Measurements from ENCODE around the gene SUMF1. TPM values are rescaled to one million over a fixed set of nuclear protein-coding genes. Genes with fewer than 3 reads are reported as not detected.

Gene SUMF1
- total and polyA plus RNA-seq, 4 donors = 23.3 to 35.8 (median 28.4) TPM

GRCh38 chr3:4509043-4509442 lies 42.0 kb upstream of the SUMF1 start:
- H3K36me3 ChIP-seq (ENCODE audit: control insufficient read depth in 1 of 2, insufficient read depth in 2 of 2, low read length in 1 of 2) = peaks cover 0 to 2% of the 10 kb centered on the region in 2 donors
- no peaks in the 10 kb centered on the region for H3K27me3 ChIP-seq (ENCODE audit: control insufficient read depth in 1 of 2, insufficient read depth in 2 of 2, low read length in 1 of 2)
- no peak overlapping the region for H3K27ac ChIP-seq (ENCODE audit: low read depth in 1 of 2, low read length in 2 of 2)
- no peaks in the 10 kb centered on the region for H3K9me3 ChIP-seq (ENCODE audit: control insufficient read depth, low read length)
- H3K4me1 ChIP-seq (ENCODE audit: control insufficient read depth in 1 of 2, insufficient read depth in 2 of 2, low read length in 2 of 2) = peaks cover 4 to 9% of the 10 kb centered on the region in 2 donors
- intact Hi-C loops (cut with DNase I) = no loop called here
- no peak overlapping the region for H3K4me3 ChIP-seq (ENCODE audit: low read length in 2 of 2)
- ATAC-seq (ENCODE audit: low FRiP score) (no peak), DNase-seq (no peak)

GRCh38 chr3:4508048-4508981 lies 41.2 kb upstream of the SUMF1 start:
- H3K4me1 ChIP-seq (ENCODE audit: control insufficient read depth in 1 of 2, insufficient read depth in 2 of 2, low read length in 2 of 2) = peaks cover 4 to 8% of the 10 kb centered on the region in 2 donors
- intact Hi-C loops (cut with DNase I) = no loop called here
- no peak overlapping the region for H3K4me3 ChIP-seq (ENCODE audit: low read length in 2 of 2)
- H3K27me3 ChIP-seq (ENCODE audit: control insufficient read depth in 1 of 2, insufficient read depth in 2 of 2, low read length in 1 of 2) = no peaks in the 10 kb centered on the region
- ATAC-seq (ENCODE audit: low FRiP score) = no peak
- 63 to 69% methylated on average over 8 of the region's 8 CpGs for WGBS, 2 donors
- DNase-seq = no peak
- peaks cover 0 to 2% of the 10 kb centered on the region in 2 donors for H3K36me3 ChIP-seq (ENCODE audit: control insufficient read depth in 1 of 2, insufficient read depth in 2 of 2, low read length in 1 of 2)
- no peaks in the 10 kb centered on the region for H3K9me3 ChIP-seq (ENCODE audit: control insufficient read depth, low read length)
- no peak overlapping the region for H3K27ac ChIP-seq (ENCODE audit: low read depth in 1 of 2, low read length in 2 of 2)

DNA sequence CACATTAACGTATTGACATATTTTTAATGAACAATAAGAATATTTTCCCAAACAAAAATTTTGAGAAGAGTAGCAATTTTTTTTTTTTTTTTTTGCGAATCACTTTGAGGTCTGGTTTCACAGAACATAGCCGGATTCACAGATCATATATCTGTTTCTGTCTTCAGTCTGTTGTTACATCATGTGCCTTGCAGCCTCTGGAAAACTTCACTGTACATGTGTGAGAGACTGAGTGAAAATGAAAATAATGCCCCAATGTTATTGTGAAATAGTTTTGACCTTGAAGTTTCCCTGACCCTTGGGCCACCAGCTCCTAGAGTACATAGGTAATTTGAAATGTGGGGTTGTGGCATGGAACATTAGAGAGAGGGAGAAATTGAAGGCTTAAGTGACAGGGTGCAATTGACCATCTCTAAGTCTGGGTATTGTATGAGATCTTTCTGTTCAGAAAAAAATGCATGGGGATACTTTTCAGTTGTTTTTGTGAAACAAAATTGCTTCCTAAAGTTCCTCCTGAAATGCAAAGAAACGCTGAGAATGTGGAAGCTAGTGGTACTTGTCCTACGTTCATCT lies 40.0 kb upstream of the SUMF1 start:
- Histone ChIP-seq H3K27ac (ENCODE audit: low read depth in 1 of 2, low read length in 2 of 2) (no peak overlapping the region), H3K9me3 (ENCODE audit: control insufficient read depth, low read length) (no peaks in the 10 kb centered on the region), H3K27me3 (ENCODE audit: control insufficient read depth in 1 of 2, insufficient read depth in 2 of 2, low read length in 1 of 2) (no peaks in the 10 kb centered on the region), H3K4me3 (ENCODE audit: low read length in 2 of 2) (no peak overlapping the region), H3K4me1 (ENCODE audit: control insufficient read depth in 1 of 2, insufficient read depth in 2 of 2, low read length in 2 of 2) (peaks cover 4 to 8% of the 10 kb centered on the region in 2 donors), H3K36me3 (ENCODE audit: control insufficient read depth in 1 of 2, insufficient read depth in 2 of 2, low read length in 1 of 2) (peaks cover 0 to 2% of the 10 kb centered on the region in 2 donors)
- intact Hi-C loops (cut with DNase I) = no loop called here
- WGBS, 2 donors = 53 to 60% methylated on average over 5 of the region's 5 CpGs
- no peak for ATAC-seq (ENCODE audit: low FRiP score)
- no peak for DNase-seq

- Histone ChIP-seq H3K27me3 (ENCODE audit: control insufficient read depth in 1 of 2, insufficient read depth in 2 of 2, low read length in 1 of 2) (no peaks in the 10 kb centered on the region), H3K9me3 (ENCODE audit: control insufficient read depth, low read length) (no peaks in the 10 kb centered on the region), H3K4me3 (ENCODE audit: low read length in 2 of 2) (no peak overlapping the region), H3K36me3 (ENCODE audit: control insufficient read depth in 1 of 2, insufficient read depth in 2 of 2, low read length in 1 of 2) (peaks cover 0 to 2% of the 10 kb centered on the region in 2 donors), H3K4me1 (ENCODE audit: control insufficient read depth in 1 of 2, insufficient read depth in 2 of 2, low read length in 2 of 2) (peaks cover 4 to 8% of the 10 kb centered on the region in 2 donors), H3K27ac (ENCODE audit: low read depth in 1 of 2, low read length in 2 of 2) (no peak overlapping the region)
- no peak for ATAC-seq (ENCODE audit: low FRiP score)
- intact Hi-C loops (cut with DNase I) = no loop called here
- no peak for DNase-seq
- WGBS, 2 donors = 87 to 89% methylated on average over 2 of the region's 2 CpGs
These were observed 39.5 kb upstream of the SUMF1 start for GRCh38 chr3:4506559-4507023.

DNA sequence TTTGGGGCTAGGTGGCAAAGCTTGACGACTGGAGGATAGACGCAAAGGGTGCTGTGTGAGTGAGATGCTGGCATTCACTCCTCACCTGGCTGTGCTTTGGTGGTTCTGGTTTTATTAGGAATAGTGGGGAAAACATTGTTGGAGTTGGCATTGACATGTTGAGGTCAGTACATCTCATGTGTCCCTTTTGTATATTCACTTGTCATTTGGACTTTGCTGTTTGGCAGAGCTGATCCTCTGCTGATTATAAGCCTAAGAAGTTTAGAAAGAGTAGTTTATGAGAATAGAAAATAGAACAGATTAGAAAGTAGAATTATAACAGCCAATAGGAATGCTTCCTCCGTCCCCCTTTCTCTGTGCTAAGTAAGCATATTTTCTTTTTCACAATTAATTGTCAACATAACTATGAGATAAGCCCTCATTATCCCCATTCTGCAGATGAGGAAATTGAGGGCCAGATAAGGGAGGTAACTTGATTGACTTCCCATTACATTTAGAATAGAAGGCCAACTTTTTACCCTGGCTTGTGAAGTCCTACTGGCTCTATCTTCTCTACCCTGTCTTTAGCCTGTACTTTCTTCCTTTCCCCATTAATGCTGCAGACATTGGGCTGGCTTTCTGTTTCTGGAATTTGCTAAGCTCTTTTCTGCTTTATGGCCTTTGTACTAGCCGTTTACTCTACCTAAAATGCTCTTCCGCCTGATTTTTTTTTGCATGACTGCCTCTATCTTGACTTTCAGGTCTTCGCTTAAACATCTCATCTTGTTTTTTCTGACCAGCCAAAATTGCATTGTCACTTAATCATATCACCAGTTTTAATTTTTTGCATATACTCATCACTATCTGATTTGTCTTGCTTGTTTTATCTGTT lies 38.9 kb upstream of the SUMF1 start:
- peak overlapping the region; percentile 39 to 97 for H3K27ac ChIP-seq (ENCODE audit: low read depth in 1 of 2, low read length in 2 of 2)
- DNase-seq (no peak), ATAC-seq (ENCODE audit: low FRiP score) (no peak)
- no peaks in the 10 kb centered on the region for H3K9me3 ChIP-seq (ENCODE audit: control insufficient read depth, low read length)
- intact Hi-C loops (cut with DNase I) = no loop called here
- peaks cover 4 to 8% of the 10 kb centered on the region in 2 donors for H3K4me1 ChIP-seq (ENCODE audit: control insufficient read depth in 1 of 2, insufficient read depth in 2 of 2, low read length in 2 of 2)
- no peaks in the 10 kb centered on the region for H3K27me3 ChIP-seq (ENCODE audit: control insufficient read depth in 1 of 2, insufficient read depth in 2 of 2, low read length in 1 of 2)
- H3K4me3 ChIP-seq (ENCODE audit: low read length in 2 of 2) = no peak overlapping the region
- peaks cover 0 to 5% of the 10 kb centered on the region in 2 donors for H3K36me3 ChIP-seq (ENCODE audit: control insufficient read depth in 1 of 2, insufficient read depth in 2 of 2, low read length in 1 of 2)
- 70 to 72% methylated on average over 6 of the region's 6 CpGs for WGBS, 2 donors

DNA sequence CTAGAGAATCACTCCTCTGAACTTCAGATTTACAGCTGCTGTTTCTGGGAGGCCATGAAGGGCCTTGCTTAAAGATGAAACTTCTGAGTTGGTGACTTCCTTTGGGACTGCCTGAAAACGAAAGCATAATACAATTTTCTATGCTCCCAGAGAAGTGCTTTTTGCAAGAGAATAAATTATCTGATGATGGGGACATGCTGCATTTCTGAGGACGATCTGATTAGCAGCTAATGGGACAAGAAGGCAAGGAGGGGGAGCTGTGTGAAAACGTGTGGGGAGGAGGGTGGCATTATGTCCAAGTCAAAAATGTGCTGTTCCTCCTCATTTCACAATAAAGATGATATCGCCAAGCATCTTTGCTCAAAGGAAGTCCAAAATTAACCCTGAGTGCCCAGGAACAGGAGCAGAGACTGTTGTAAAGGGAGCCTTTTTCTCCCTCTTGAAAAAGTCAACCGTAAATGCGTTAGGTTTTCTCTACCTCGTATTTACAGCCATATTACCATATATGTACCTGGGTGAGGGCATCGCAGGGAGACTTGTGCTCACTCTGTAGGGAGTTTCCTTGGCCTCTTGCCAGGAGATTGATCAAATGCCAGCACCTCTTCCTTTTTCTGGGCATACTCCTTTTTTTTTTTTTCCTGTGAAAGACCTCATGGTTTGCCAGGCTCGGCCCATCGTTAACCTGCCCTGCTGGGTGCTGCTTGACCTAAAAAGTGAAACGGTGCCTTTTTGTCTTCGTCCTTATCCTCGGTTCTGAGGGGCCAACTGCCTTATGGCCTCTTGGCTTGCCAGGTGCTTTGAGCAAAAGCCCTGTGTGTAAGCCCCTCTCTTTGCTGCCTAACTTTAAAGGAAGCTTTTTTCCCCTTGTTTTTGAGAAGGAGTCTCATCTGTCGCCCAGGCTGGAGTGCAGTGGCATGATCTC lies 37.5 kb upstream of the SUMF1 start:
- no peak for DNase-seq

GRCh38 chr3:4503050-4503449 lies 36.0 kb upstream of the SUMF1 start:
- peaks cover 0 to 3% of the 10 kb centered on the region in 2 donors for H3K36me3 ChIP-seq (ENCODE audit: control insufficient read depth in 1 of 2, insufficient read depth in 2 of 2, low read length in 1 of 2)
- intact Hi-C loops (cut with DNase I) = no loop called here
- DNase-seq = no peak
- H3K9me3 ChIP-seq (ENCODE audit: control insufficient read depth, low read length) = no peaks in the 10 kb centered on the region
- 70 to 80% methylated on average over 5 of the region's 5 CpGs for WGBS, 2 donors
- H3K4me3 ChIP-seq (ENCODE audit: low read length in 2 of 2) = no peak overlapping the region
- no peak overlapping the region for H3K27ac ChIP-seq (ENCODE audit: low read depth in 1 of 2, low read length in 2 of 2)
- ATAC-seq (ENCODE audit: low FRiP score) = no peak
- no peaks in the 10 kb centered on the region for H3K27me3 ChIP-seq (ENCODE audit: control insufficient read depth in 1 of 2, insufficient read depth in 2 of 2, low read length in 1 of 2)
- peaks cover 4 to 8% of the 10 kb centered on the region in 2 donors for H3K4me1 ChIP-seq (ENCODE audit: control insufficient read depth in 1 of 2, insufficient read depth in 2 of 2, low read length in 2 of 2)

More for the DNA sequence above, 37.5 kb upstream of the SUMF1 start:
- Histone ChIP-seq H3K4me1 (ENCODE audit: control insufficient read depth in 1 of 2, insufficient read depth in 2 of 2, low read length in 2 of 2) (peaks cover 4 to 8% of the 10 kb centered on the region in 2 donors), H3K36me3 (ENCODE audit: control insufficient read depth in 1 of 2, insufficient read depth in 2 of 2, low read length in 1 of 2) (peaks cover 0 to 3% of the 10 kb centered on the region in 2 donors), H3K27ac (ENCODE audit: low read depth in 1 of 2, low read length in 2 of 2) (peak overlapping the region; percentile 96 to 97), H3K4me3 (ENCODE audit: low read length in 2 of 2) (peak overlapping the region in 1 of 2 donors; percentile 50), H3K27me3 (ENCODE audit: control insufficient read depth in 1 of 2, insufficient read depth in 2 of 2, low read length in 1 of 2) (no peaks in the 10 kb centered on the region), H3K9me3 (ENCODE audit: control insufficient read depth, low read length) (no peaks in the 10 kb centered on the region)
- intact Hi-C loops (cut with DNase I) = no loop called here
- peak; percentile 31 for ATAC-seq (ENCODE audit: low FRiP score)
- 4 to 6% methylated on average over 14 of the region's 14 CpGs for WGBS, 2 donors

All from aorta (tissue), 5 donors.